HepG2 (cell line): Measurements from ENCODE around the gene PRKN. TPM values are rescaled to one million over a fixed set of nuclear protein-coding genes. Genes with fewer than 3 reads are reported as not detected.
A peak's percentile ranks its signal among the peaks of the same experiment; 100 is the strongest.

Source experiments
- CEBPB ChIP-seq: IDR thresholded peaks from 2 replicates; pipeline ENCODE4 v1.6.1; 2011; ENCODE audit warnings: low read depth, low read length, improper control_type of control experiment, borderline replicate concordance
- EP300 ChIP-seq, 3 experiments: sonication (generic) in 1 of 3; formaldehyde crosslinking in 1 of 3; IDR thresholded peaks; 2 replicates each; pipeline versions ENCODE4 v1.5.1 to v1.6.1; 2011 to 2020; ENCODE audit warnings: low read depth in 2 of 3, low read length in 2 of 3, borderline replicate concordance in 1 of 3, improper control_type of control experiment in 1 of 3, mild to moderate bottlenecking in 1 of 3, missing genetic modification reagents in 1 of 3, moderate library complexity in 1 of 3
- HNF4G ChIP-seq, 2 experiments: sonication (generic) in 1 of 2; formaldehyde crosslinking in 1 of 2; IDR thresholded peaks; 2 replicates each; pipeline versions ENCODE4 v1.4.0 to v1.6.1; 2011 to 2020; ENCODE audit warnings: borderline replicate concordance in 2 of 2, low read depth in 2 of 2, mild to moderate bottlenecking in 2 of 2, low read length in 1 of 2, missing genetic modification reagents in 1 of 2, moderate library complexity in 1 of 2
- IRF2 ChIP-seq: IDR thresholded peaks from 2 replicates; pipeline ENCODE4 v1.6.1; 2018; ENCODE audit warnings: missing genetic modification reagents, missing compliant biosample characterization
- MIXL1 ChIP-seq: IDR thresholded peaks from 2 replicates; pipeline ENCODE4 v1.6.1; 2016
- NFYC ChIP-seq: IDR thresholded peaks from 2 replicates; pipeline ENCODE4 v1.6.1; 2016; ENCODE audit warnings: missing genetic modification reagents, missing compliant biosample characterization
- NR2F1 ChIP-seq, 2 experiments: fragments of 450-650 bp in 1 of 2; formaldehyde crosslinking in 1 of 2; IDR thresholded peaks; 2 replicates each; pipeline versions ENCODE4 v1.5.0 to v1.6.1; 2016 to 2020; ENCODE audit warnings: mild to moderate bottlenecking in 1 of 2, missing compliant biosample characterization in 1 of 2, missing genetic modification reagents in 1 of 2, moderate library complexity in 1 of 2
- TBL1XR1 ChIP-seq: fragments of 150-350 bp; IDR thresholded peaks from 2 replicates; pipeline ENCODE4 v1.6.1; 2014; ENCODE audit warnings: borderline replicate concordance, low read length; ENCODE audit not compliant: partially characterized antibody
- TCF12 ChIP-seq, 2 experiments: fragments of 450-650 bp in 1 of 2; sonication (generic) in 1 of 2; formaldehyde crosslinking in 1 of 2; IDR thresholded peaks; 2 replicates each; pipeline versions ENCODE4 v1.6.1 to v1.8.0; 2017 to 2022; ENCODE audit warnings: antibody characterized with exemption in 1 of 2, mild to moderate bottlenecking in 1 of 2, missing genetic modification reagents in 1 of 2, moderate library complexity in 1 of 2
- ZBTB7A ChIP-seq: sonication (generic); formaldehyde crosslinking; IDR thresholded peaks from 2 replicates; pipeline ENCODE4 v1.8.0; 2022; ENCODE audit warnings: mild to moderate bottlenecking, missing genetic modification reagents
- ZFP37 ChIP-seq: sonication (generic); formaldehyde crosslinking; IDR thresholded peaks from 2 replicates; pipeline ENCODE4 v1.4.0; 2020; ENCODE audit warnings: missing genetic modification reagents, borderline replicate concordance
- ZMYM4 ChIP-seq: sonication (generic); formaldehyde crosslinking; IDR thresholded peaks from 2 replicates; pipeline ENCODE4 v1.8.1; 2023; ENCODE audit warnings: mild to moderate bottlenecking, missing genetic modification reagents
- ZNF503 ChIP-seq: sonication (generic); formaldehyde crosslinking; IDR thresholded peaks from 2 replicates; pipeline ENCODE4 v1.4.0; 2020; ENCODE audit warnings: missing genetic modification reagents
- ZNF589 ChIP-seq: sonication (generic); formaldehyde crosslinking; conservative IDR thresholded peaks from 2 replicates; pipeline ENCODE4 v1.8.0; 2022; ENCODE audit warnings: mild to moderate bottlenecking, moderate library complexity, missing genetic modification reagents
- ZNF605 ChIP-seq: sonication (generic); formaldehyde crosslinking; IDR thresholded peaks from 2 replicates; pipeline ENCODE4 v1.8.0; 2022; ENCODE audit warnings: mild to moderate bottlenecking, missing genetic modification reagents
- ZNF629 ChIP-seq: sonication (generic); formaldehyde crosslinking; conservative IDR thresholded peaks from 2 replicates; pipeline ENCODE4 v1.5.0; 2020; ENCODE audit warnings: missing genetic modification reagents
- ZNF644 ChIP-seq: IDR thresholded peaks from 2 replicates; pipeline ENCODE4 v1.6.1; 2016; ENCODE audit warnings: low read depth
- ZNF790 ChIP-seq: sonication (generic); formaldehyde crosslinking; IDR thresholded peaks from 2 replicates; pipeline ENCODE4 v1.8.0; 2022; ENCODE audit warnings: missing genetic modification reagents, mild to moderate bottlenecking, borderline replicate concordance
- ZSCAN29 ChIP-seq: sonication (generic); formaldehyde crosslinking; conservative IDR thresholded peaks from 2 replicates; pipeline ENCODE4 v1.4.0; 2020; ENCODE audit warnings: mild to moderate bottlenecking, missing genetic modification reagents
- ZSCAN30 ChIP-seq: sonication (generic); formaldehyde crosslinking; IDR thresholded peaks from 2 replicates; pipeline ENCODE4 v1.5.0; 2020; ENCODE audit warnings: mild to moderate bottlenecking, missing genetic modification reagents
- polyA plus RNA-seq, 8 experiments: library from polyadenylated mRNA; depleted of rRNA in 3 of 8; stranded (reverse) in 7 of 8; unstranded in 1 of 8; fragments of >200 nt; fragmentation: Illumina TruSeq in 4 of 8; extraction: Trizol in 4 of 8; gene quantifications; 2 replicates each; pipeline versions ENCODE4 v1.2.1 to v1.2.3, GENCODE V29; 2011 to 2016; ENCODE audit warnings: low read depth in 4 of 8, missing spikeins in 1 of 8, mixed read lengths in 1 of 8; ENCODE audit not compliant: insufficient read depth in 1 of 8
- total RNA-seq, 5 experiments: library from RNA; depleted of rRNA; stranded (reverse); fragments of >200 nt; fragmentation: Illumina TruSeq; extraction: Trizol; gene quantifications; 2 replicates each; pipeline ENCODE4 v1.2.3, GENCODE V29; 2016; ENCODE audit warnings: low read depth in 1 of 5
- TF ChIP-seq, protein P1 (sequence below): sonication (generic); formaldehyde crosslinking; IDR thresholded peaks from 2 replicates; pipeline ENCODE4 v1.8.1; 2023; ENCODE audit warnings: mild to moderate bottlenecking, inconsistent platforms, moderate library complexity, missing genetic modification reagents, borderline replicate concordance
- TF ChIP-seq, protein P2 (sequence below): sonication (generic); formaldehyde crosslinking; IDR thresholded peaks from 2 replicates; pipeline ENCODE4 v1.5.0; 2020; ENCODE audit warnings: mild to moderate bottlenecking, missing genetic modification reagents
- TF ChIP-seq, protein P3 (sequence below): sonication (generic); formaldehyde crosslinking; IDR thresholded peaks from 2 replicates; pipeline ENCODE4 v1.4.0; 2020; ENCODE audit warnings: mild to moderate bottlenecking, missing genetic modification reagents

The PRKN gene
- total and polyA plus RNA-seq, 2 of the 13 experiments (the other 11 are each of a cell fraction or from before 2014, with no cell fraction given): 0.31 to 0.44 TPM

- TF ChIP-seq, protein P1, sequence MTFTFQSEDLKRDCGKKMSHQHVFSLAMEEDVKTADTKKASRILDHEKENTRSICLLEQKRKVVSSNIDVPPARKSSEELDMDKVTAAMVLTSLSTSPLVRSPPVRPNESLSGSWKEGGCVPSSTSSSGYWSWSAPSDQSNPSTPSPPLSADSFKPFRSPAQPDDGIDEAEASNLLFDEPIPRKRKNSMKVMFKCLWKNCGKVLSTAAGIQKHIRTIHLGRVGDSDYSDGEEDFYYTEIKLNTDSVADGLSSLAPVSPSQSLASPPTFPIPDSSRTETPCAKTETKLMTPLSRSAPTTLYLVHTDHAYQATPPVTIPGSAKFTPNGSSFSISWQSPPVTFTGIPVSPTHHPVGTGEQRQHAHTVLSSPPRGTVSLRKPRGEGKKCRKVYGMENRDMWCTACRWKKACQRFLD (CRISPR knock-in tag): no peak
- peak; percentile 80 for TF ChIP-seq HNF4G (IDR thresholded peaks at IDR 0.05; ENCODE audit: borderline replicate concordance, low read depth, low read length)
- TF ChIP-seq HNF4G (CRISPR knock-in tag; IDR thresholded peaks at IDR 0.05; ENCODE audit: borderline replicate concordance, low read depth): no peak
- TF ChIP-seq ZNF629: no peak
- TF ChIP-seq ZMYM4 (CRISPR knock-in tag): peak; percentile 90
- no peak for TF ChIP-seq TCF12 (IDR thresholded peaks at IDR 0.05)
- TF ChIP-seq TCF12 (CRISPR knock-in tag; IDR thresholded peaks at IDR 0.05): 0 out of 2 replicates have a peak, but pooled peaks have one; percentile 58
- peak; percentile 42; the same call in 1 of the 2 replicates for TF ChIP-seq NFYC (CRISPR knock-in tag)
- TF ChIP-seq ZNF790: no peak
- no peak for TF ChIP-seq TBL1XR1
- no peak for TF ChIP-seq ZNF589 (CRISPR knock-in tag)
- TF ChIP-seq ZSCAN30 (CRISPR knock-in tag): no peak
- no peak for TF ChIP-seq ZBTB7A
- 0 out of 2 replicates have a peak, but pooled peaks have one; percentile 18 for TF ChIP-seq ZNF644 (CRISPR knock-in tag)
- TF ChIP-seq CEBPB: peak; percentile 63; the same call in 1 of the 2 replicates
- TF ChIP-seq, protein P2, sequence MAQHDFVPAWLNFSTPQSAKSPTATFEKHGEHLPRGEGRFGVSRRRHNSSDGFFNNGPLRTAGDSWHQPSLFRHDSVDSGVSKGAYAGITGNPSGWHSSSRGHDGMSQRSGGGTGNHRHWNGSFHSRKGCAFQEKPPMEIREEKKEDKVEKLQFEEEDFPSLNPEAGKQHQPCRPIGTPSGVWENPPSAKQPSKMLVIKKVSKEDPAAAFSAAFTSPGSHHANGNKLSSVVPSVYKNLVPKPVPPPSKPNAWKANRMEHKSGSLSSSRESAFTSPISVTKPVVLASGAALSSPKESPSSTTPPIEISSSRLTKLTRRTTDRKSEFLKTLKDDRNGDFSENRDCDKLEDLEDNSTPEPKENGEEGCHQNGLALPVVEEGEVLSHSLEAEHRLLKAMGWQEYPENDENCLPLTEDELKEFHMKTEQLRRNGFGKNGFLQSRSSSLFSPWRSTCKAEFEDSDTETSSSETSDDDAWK (CRISPR knock-in tag): no peak
- TF ChIP-seq NR2F1 (CRISPR knock-in tag; IDR thresholded peaks at IDR 0.05): peak; percentile 30 to 57; a peak in 1 of 4 replicates
- no peak for TF ChIP-seq ZNF605 (CRISPR knock-in tag)
- no peak for TF ChIP-seq ZNF503 (CRISPR knock-in tag)
- peak in 1 of 2 experiments; percentile 17; a peak in 1 of 4 replicates for TF ChIP-seq EP300 (IDR thresholded peaks at IDR 0.05; ENCODE audit: low read depth in 2 of 2, low read length in 2 of 2)
- no peak for TF ChIP-seq EP300 (CRISPR knock-in tag; IDR thresholded peaks at IDR 0.05; ENCODE audit: borderline replicate concordance)
- no peak for TF ChIP-seq ZFP37 (CRISPR knock-in tag)
- TF ChIP-seq IRF2 (CRISPR knock-in tag): no peak
- 0 out of 2 replicates have a peak, but pooled peaks have one; percentile 48 for TF ChIP-seq MIXL1 (CRISPR knock-in tag)
- TF ChIP-seq, protein P3, sequence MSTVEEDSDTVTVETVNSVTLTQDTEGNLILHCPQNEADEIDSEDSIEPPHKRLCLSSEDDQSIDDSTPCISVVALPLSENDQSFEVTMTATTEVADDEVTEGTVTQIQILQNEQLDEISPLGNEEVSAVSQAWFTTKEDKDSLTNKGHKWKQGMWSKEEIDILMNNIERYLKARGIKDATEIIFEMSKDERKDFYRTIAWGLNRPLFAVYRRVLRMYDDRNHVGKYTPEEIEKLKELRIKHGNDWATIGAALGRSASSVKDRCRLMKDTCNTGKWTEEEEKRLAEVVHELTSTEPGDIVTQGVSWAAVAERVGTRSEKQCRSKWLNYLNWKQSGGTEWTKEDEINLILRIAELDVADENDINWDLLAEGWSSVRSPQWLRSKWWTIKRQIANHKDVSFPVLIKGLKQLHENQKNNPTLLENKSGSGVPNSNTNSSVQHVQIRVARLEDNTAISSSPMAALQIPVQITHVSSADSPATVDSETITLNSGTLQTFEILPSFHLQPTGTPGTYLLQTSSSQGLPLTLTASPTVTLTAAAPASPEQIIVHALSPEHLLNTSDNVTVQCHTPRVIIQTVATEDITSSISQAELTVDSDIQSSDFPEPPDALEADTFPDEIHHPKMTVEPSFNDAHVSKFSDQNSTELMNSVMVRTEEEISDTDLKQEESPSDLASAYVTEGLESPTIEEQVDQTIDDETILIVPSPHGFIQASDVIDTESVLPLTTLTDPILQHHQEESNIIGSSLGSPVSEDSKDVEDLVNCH (CRISPR knock-in tag): no peak
- TF ChIP-seq ZSCAN29: no peak
Measured at GRCh38 chr6:162681447-162681846, 46.1 kb downstream of the PRKN start (continued).
